GM12878 (cell line): ENCODE data around the gene MOV10L1.

ENCODE experiments used
- ATF2 ChIP-seq: IDR thresholded peaks from 2 replicates; pipeline ENCODE4 v1.6.1; 2012; ENCODE audit warnings: low read length, inconsistent platforms
- BHLHE40 ChIP-seq, 2 experiments: fragments of 450-650 bp in 1 of 2; IDR thresholded peaks; 2 replicates each; pipeline ENCODE4 v1.6.1; 2011 to 2017; ENCODE audit warnings: low read depth in 2 of 2, borderline replicate concordance in 1 of 2, improper control_type of control experiment in 1 of 2, low read length in 1 of 2, mild to moderate bottlenecking in 1 of 2
- CEBPB ChIP-seq, 2 experiments: fragments of 150-350 bp in 1 of 2; IDR thresholded peaks; 2 replicates each; pipeline ENCODE4 v1.6.1; 2012 to 2014; ENCODE audit warnings: low read depth in 2 of 2, low read length in 2 of 2, borderline replicate concordance in 1 of 2, inconsistent platforms in 1 of 2
- CTCF ChIP-seq, 3 experiments: IDR thresholded peaks in 2 of 3; conservative IDR thresholded peaks in 1 of 3; 2 replicates each; pipeline ENCODE4 v1.5.1; 2011; ENCODE audit warnings: low read depth in 3 of 3, low read length in 3 of 3, mild to moderate bottlenecking in 3 of 3, control low read depth in 2 of 3, moderate library complexity in 2 of 3, inconsistent platforms in 1 of 3, mixed read lengths in 1 of 3; ENCODE audit not compliant: control insufficient read depth in 2 of 3, insufficient read depth in 1 of 3; ENCODE audit errors: extremely low read depth in 1 of 3
- EZH2 ChIP-seq: IDR thresholded peaks from 2 replicates; pipeline ENCODE4 v1.6.1; 2012; ENCODE audit warnings: low read depth, mild to moderate bottlenecking, control low read depth, inconsistent platforms, low read length, borderline replicate concordance; ENCODE audit not compliant: control insufficient read depth
- POLR2AphosphoS5 ChIP-seq: IDR thresholded peaks from 2 replicates; pipeline ENCODE4 v1.6.1; 2011; ENCODE audit warnings: mild to moderate bottlenecking, low read length, inconsistent platforms
- RB1 ChIP-seq: fragments of 450-650 bp; formaldehyde crosslinking; IDR thresholded peaks from 2 replicates; pipeline ENCODE4 v1.6.1; 2017; ENCODE audit warnings: mild to moderate bottlenecking, borderline replicate concordance
- RFX5 ChIP-seq: IDR thresholded peaks from 2 replicates; pipeline ENCODE4 v1.6.1; 2011; ENCODE audit warnings: low read depth, low read length, improper control_type of control experiment
- ZBTB33 ChIP-seq: fragments of 450-650 bp; IDR thresholded peaks from 2 replicates; pipeline ENCODE4 v1.6.1; 2017; ENCODE audit warnings: mild to moderate bottlenecking

- no peak for TF ChIP-seq CEBPB (IDR thresholded peaks at IDR 0.05; ENCODE audit: borderline replicate concordance in 1 of 2, low read depth in 2 of 2, low read length in 2 of 2)
- no peak for TF ChIP-seq CTCF (IDR thresholded peaks at IDR 0.05 in 2 of 3, conservative IDR thresholded peaks at IDR 0.05 in 1 of 3; ENCODE audit: control insufficient read depth in 2 of 3, extremely low read depth in 1 of 3, insufficient read depth in 1 of 3, low read depth in 3 of 3, low read length in 3 of 3)
- TF ChIP-seq RB1: no peak
- no peak for TF ChIP-seq BHLHE40 (IDR thresholded peaks at IDR 0.05; ENCODE audit: borderline replicate concordance in 1 of 2, low read depth in 2 of 2, low read length in 1 of 2)
- no peak for TF ChIP-seq POLR2AphosphoS5
- no peak for TF ChIP-seq ZBTB33
- no peak for TF ChIP-seq ATF2
- TF ChIP-seq RFX5: no peak
- no peak for TF ChIP-seq EZH2
Observed at GRCh38 chr22:50180727-50181521, 91.1 kb downstream of the MOV10L1 start.
